PC-3 (cell line): Measurements from ENCODE around the gene PBOV1. TPM values are rescaled to one million over a fixed set of nuclear protein-coding genes. Genes with fewer than 3 reads are reported as not detected.

Experiments
- ATAC-seq: fragments of 200-7000 bp; cut with Tn5 transposase; 2 replicates; pipeline ENCODE4 v1.9.1; 2020; ENCODE audit warnings: mild to moderate bottlenecking, moderate library complexity
- BruUV-seq: library from RNA; stranded (reverse); fragments of 400-500 nt; replicated peaks from 2 replicates; lab custom pipeline; 2021; lab: Mats Ljungman, UMichigan
- CTCF ChIA-PET: fragments of 300-600 bp; sonication (Branson Sonifier 250); formaldehyde crosslinking; loops from one replicate; lab custom pipeline; 2022; ENCODE audit warnings: antibody characterized with exemption; lab: Charles Lee
- POLR2A ChIA-PET: fragments of 300-600 bp; sonication (Branson Sonifier 250); formaldehyde crosslinking; loops from one replicate; lab custom pipeline; 2022; ENCODE audit warnings: antibody characterized with exemption; ENCODE audit not compliant: unreplicated experiment; lab: Charles Lee
- DNase-seq: peaks from one replicate; pipeline ENCODE4 v3.0.0-alpha.2; 2015
- H2AFZ ChIP-seq: fragments of 300-600 bp; sonication (generic); 2 replicates; pipeline ENCODE4 v1.6.0; 2016; ENCODE audit warnings: antibody characterized with exemption, low read length
- H3F3A ChIP-seq: fragments of 300-600 bp; sonication (generic); one replicate; pipeline ENCODE4 v1.6.0; 2017; ENCODE audit warnings: antibody characterized with exemption, low read length, control low read depth, mild to moderate bottlenecking; ENCODE audit not compliant: unreplicated experiment
- H3K27ac ChIP-seq: fragments of 300-600 bp; sonication (generic); 2 replicates; pipeline ENCODE4 v1.5.1; 2016; ENCODE audit warnings: mild to moderate bottlenecking, low read length
- H3K27me3 ChIP-seq: fragments of 300-600 bp; sonication (generic); 2 replicates; pipeline ENCODE4 v1.6.1; 2016; ENCODE audit warnings: low read length, mixed read lengths
- H3K36me3 ChIP-seq: fragments of 300-600 bp; sonication (generic); 2 replicates; pipeline ENCODE4 v1.6.1; 2016; ENCODE audit warnings: low read depth, mixed run types, low read length, mixed read lengths
- H3K4me1 ChIP-seq: fragments of 300-600 bp; sonication (generic); 2 replicates; pipeline ENCODE4 v1.5.1; 2016; ENCODE audit warnings: low read length; ENCODE audit not compliant: insufficient read depth
- H3K4me2 ChIP-seq: fragments of 300-600 bp; sonication (generic); 2 replicates; pipeline ENCODE4 v1.6.0; 2016; ENCODE audit warnings: low read length
- H3K4me3 ChIP-seq: fragments of 300-600 bp; sonication (generic); 2 replicates; pipeline ENCODE4 v1.5.1; 2016; ENCODE audit warnings: mild to moderate bottlenecking, low read length, mixed read lengths
- H3K79me2 ChIP-seq: fragments of 300-600 bp; sonication (generic); 2 replicates; pipeline ENCODE4 v1.6.1; 2017; ENCODE audit warnings: low read length, mixed read lengths
- H3K9ac ChIP-seq: fragments of 300-600 bp; sonication (generic); 2 replicates; pipeline ENCODE4 v1.6.0; 2016; ENCODE audit warnings: mild to moderate bottlenecking, low read length
- H3K9me2 ChIP-seq: fragments of 300-600 bp; sonication (generic); replicated peaks from 2 replicates; pipeline ENCODE4 v1.6.1; 2016; ENCODE audit warnings: mixed run types, low read length, mixed read lengths
- H3K9me3 ChIP-seq: fragments of 300-600 bp; sonication (generic); 2 replicates; pipeline ENCODE4 v1.6.1; 2016; ENCODE audit warnings: low read length, mixed read lengths
- H4K20me1 ChIP-seq: fragments of 300-600 bp; sonication (generic); 2 replicates; pipeline ENCODE4 v1.6.1; 2016; ENCODE audit warnings: low read length, mixed read lengths
- EZH2 ChIP-seq: fragments of 300-600 bp; sonication (generic); IDR thresholded peaks from one replicate; pipeline ENCODE4 v1.6.1; 2017; ENCODE audit warnings: antibody characterized with exemption, mild to moderate bottlenecking, low read length; ENCODE audit not compliant: unreplicated experiment
- EZH2phosphoT487 ChIP-seq: fragments of 300-600 bp; sonication (generic); IDR thresholded peaks from 2 replicates; pipeline ENCODE4 v1.6.1; 2018; ENCODE audit warnings: mild to moderate bottlenecking, antibody characterized with exemption, low read length, borderline replicate concordance
- intact Hi-C: fragments of 100-400 bp; cut with micrococcal nuclease; formaldehyde crosslinking; loops from 2 replicates; pipeline ENCODE4 v1.9.0; 2023
- total RNA-seq: library from RNA; depleted of rRNA; stranded (reverse); fragments of >200 nt; gene quantifications from 2 replicates; pipeline ENCODE4 v1.2.3, GENCODE V29; 2014
- TF ChIP-seq, protein P1 (sequence below): fragments of 300-600 bp; sonication (generic); conservative IDR thresholded peaks from 2 replicates; pipeline ENCODE4 v1.5.1; 2017; ENCODE audit warnings: antibody characterized with exemption, low read depth, mild to moderate bottlenecking, low read length

The PBOV1 gene
- total RNA-seq, 1 experiment from 2014 or later, result not detected

DNA sequence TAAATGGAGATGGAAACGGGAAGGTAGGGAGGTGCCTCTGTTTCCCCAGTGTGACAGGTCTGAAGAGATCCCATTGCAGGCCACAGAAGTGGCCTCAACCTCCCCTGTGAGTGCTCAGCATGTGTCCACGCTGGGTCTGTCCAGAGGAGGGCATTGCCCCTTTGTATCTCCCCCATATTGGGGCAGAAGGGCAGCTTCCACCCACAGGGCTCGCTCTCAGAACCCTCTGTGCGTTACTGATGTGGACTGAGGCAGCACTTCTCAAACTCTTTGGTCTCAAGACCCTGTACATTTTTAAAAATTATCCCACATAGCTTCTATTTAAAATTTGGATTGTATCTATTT is 34.5 kb downstream of the PBOV1 start:
- H3K36me3 ChIP-seq, result no peaks in the 10 kb centered on the region
- no peaks in the 10 kb centered on the region for H3K79me2 ChIP-seq
- no peak for DNase-seq
- H3K4me1 ChIP-seq, result 0 out of 2 replicates have a peak, but pooled peaks cover 5% of the 10 kb centered on the region
- H3K4me2 ChIP-seq, result no peak overlapping the region
- no peak overlapping the region for H2AFZ ChIP-seq
- BruUV-seq, result no TSS peak
- no peaks in the 10 kb centered on the region for H3K9me3 ChIP-seq
- no peak for ATAC-seq
- no peaks in the 10 kb centered on the region for H3F3A ChIP-seq
- ChIA-PET POLR2A (no interaction called here), CTCF (no interaction called here)
- no peak overlapping the region for H3K4me3 ChIP-seq
- no peak for TF ChIP-seq EZH2
- TF ChIP-seq, protein P1, sequence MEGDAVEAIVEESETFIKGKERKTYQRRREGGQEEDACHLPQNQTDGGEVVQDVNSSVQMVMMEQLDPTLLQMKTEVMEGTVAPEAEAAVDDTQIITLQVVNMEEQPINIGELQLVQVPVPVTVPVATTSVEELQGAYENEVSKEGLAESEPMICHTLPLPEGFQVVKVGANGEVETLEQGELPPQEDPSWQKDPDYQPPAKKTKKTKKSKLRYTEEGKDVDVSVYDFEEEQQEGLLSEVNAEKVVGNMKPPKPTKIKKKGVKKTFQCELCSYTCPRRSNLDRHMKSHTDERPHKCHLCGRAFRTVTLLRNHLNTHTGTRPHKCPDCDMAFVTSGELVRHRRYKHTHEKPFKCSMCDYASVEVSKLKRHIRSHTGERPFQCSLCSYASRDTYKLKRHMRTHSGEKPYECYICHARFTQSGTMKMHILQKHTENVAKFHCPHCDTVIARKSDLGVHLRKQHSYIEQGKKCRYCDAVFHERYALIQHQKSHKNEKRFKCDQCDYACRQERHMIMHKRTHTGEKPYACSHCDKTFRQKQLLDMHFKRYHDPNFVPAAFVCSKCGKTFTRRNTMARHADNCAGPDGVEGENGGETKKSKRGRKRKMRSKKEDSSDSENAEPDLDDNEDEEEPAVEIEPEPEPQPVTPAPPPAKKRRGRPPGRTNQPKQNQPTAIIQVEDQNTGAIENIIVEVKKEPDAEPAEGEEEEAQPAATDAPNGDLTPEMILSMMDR, result no peak
- no peak for TF ChIP-seq EZH2phosphoT487
- H3K9ac ChIP-seq, result no peak overlapping the region
- intact Hi-C loops, result no loop called here
- no peaks in the 10 kb centered on the region for H3K9me2 ChIP-seq
- H3K27me3 ChIP-seq, result no peaks in the 10 kb centered on the region
- H4K20me1 ChIP-seq, result no peaks in the 10 kb centered on the region
- H3K27ac ChIP-seq, result no peak overlapping the region

DNA sequence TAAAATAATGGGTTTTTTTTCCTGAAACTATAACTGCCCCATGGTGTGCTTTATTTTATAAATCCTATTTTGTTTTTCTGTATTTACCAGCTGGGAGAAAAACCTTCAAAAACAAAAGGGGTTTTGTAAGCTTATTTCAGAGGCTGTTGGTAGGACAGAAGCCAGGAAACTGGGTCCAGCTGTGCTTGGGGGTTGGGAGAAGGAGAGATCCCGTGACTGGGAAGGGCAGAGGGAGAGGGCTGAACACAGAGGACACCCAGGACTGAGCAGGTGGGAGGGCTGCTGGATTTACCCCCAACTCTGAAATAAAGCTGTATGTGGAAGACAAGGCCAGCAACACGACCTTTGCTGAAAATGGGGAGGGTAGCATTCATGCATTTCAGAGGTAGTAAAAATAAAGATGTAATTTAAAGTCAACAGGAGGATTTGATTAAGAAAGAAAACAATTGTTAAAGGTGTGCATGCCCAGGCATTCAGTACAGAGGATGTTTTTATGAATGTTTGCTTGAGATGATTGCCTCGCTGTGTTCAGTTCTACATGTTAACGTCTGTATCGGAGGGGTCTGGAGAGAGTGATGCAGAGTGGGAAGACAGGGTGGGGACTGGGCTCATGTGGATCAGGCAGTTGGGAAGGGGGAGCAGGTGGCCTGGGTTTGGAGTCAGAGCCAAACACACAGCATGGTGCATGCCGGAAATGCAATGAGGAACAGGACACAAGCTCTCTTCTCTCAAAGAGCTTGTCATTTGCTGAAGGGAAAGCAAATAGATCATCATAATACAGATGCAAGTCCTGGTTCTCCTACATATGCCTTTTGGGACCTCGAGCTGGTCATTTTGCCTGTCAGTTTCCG is 35.1 kb downstream of the PBOV1 start:
- no peak overlapping the region for H3K4me2 ChIP-seq
- H3K36me3 ChIP-seq, result no peaks in the 10 kb centered on the region
- ChIA-PET CTCF (no interaction called here), POLR2A (no interaction called here)
- H3K9ac ChIP-seq, result no peak overlapping the region
- no peak overlapping the region for H2AFZ ChIP-seq
- no peaks in the 10 kb centered on the region for H3K27me3 ChIP-seq
- ATAC-seq, result no peak
- no peak for TF ChIP-seq EZH2
- TF ChIP-seq EZH2phosphoT487, result no peak
- TF ChIP-seq, protein P1, result no peak
- no peaks in the 10 kb centered on the region for H3F3A ChIP-seq
- intact Hi-C loops, result no loop called here
- no peaks in the 10 kb centered on the region for H3K4me1 ChIP-seq
- no peaks in the 10 kb centered on the region for H3K79me2 ChIP-seq
- DNase-seq, result no peak
- no peaks in the 10 kb centered on the region for H4K20me1 ChIP-seq
- H3K9me2 ChIP-seq, result no peaks in the 10 kb centered on the region
- no peaks in the 10 kb centered on the region for H3K9me3 ChIP-seq
- no TSS peak for BruUV-seq
- no peak overlapping the region for H3K4me3 ChIP-seq
- H3K27ac ChIP-seq, result no peak overlapping the region

DNA sequence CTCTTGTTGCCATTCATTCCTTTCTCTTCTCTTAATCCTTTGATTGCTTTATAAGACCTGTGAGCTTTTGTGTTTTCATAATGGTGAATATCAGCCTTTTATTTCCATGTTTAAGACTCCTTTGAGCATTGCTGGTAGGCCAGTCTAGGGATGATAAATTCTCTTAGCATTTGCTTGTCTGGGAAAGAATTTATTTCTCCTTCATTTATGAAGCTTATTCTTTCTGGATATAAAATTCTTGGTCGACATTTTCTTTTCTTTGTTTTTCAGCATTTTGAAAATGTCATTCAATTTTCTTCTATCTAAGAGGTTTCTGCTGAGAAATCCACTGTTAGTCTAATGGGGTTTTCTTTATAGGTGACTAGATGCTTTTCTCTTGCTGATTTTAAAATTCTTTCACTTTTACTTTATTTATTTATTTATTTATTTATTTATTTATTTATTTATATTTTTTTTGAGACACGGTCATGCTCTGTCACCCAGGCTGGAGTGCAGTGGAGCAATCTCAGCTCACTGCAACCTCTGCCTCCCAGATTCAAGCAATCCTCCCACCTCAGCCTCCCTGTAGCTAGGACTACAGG is 41.5 kb downstream of the PBOV1 start:
- H3K27ac ChIP-seq, result no peak overlapping the region
- intact Hi-C loops, result no loop called here
- H2AFZ ChIP-seq, result no peak overlapping the region
- ChIA-PET CTCF (no interaction called here), POLR2A (no interaction called here)
- no TSS peak for BruUV-seq
- ATAC-seq, result no peak
- DNase-seq, result no peak
- no peaks in the 10 kb centered on the region for H3K79me2 ChIP-seq
- H3K9me3 ChIP-seq, result peaks cover 6% of the 10 kb centered on the region; the same call in 1 of the 2 replicates
- TF ChIP-seq EZH2 (no peak), EZH2phosphoT487 (no peak)
- TF ChIP-seq, protein P1, result no peak
- no peaks in the 10 kb centered on the region for H4K20me1 ChIP-seq
- H3K4me2 ChIP-seq, result no peak overlapping the region
- H3K4me3 ChIP-seq, result no peak overlapping the region
- no peaks in the 10 kb centered on the region for H3K9me2 ChIP-seq
- H3K27me3 ChIP-seq, result no peaks in the 10 kb centered on the region
- H3K36me3 ChIP-seq, result peaks cover 4% of the 10 kb centered on the region; the same call in 1 of the 2 replicates
- H3K4me1 ChIP-seq, result no peaks in the 10 kb centered on the region
- no peak overlapping the region for H3K9ac ChIP-seq
- no peaks in the 10 kb centered on the region for H3F3A ChIP-seq
